DOHH2 (cell line): ENCODE results near the gene FTO.

ENCODE experiments used
- H3F3A ChIP-seq: fragments of 200-600 bp; sonication (generic), shearing (Covaris generic); 2 replicates; pipeline ENCODE4 v1.6.0; 2016; ENCODE audit warnings: antibody characterized with exemption, mild to moderate bottlenecking; ENCODE audit not compliant: control insufficient read depth, insufficient read depth
- H3K27ac ChIP-seq: fragments of 200-600 bp; sonication (generic); 2 replicates; pipeline ENCODE4 v1.5.1; 2014; ENCODE audit warnings: low read depth, mild to moderate bottlenecking, low read length, moderate library complexity
- H3K27me3 ChIP-seq: fragments of 200-600 bp; sonication (generic); 2 replicates; pipeline ENCODE4 v1.6.1; 2014; ENCODE audit warnings: mild to moderate bottlenecking, low read length, mixed read lengths; ENCODE audit not compliant: control insufficient read depth
- H3K36me3 ChIP-seq: fragments of 200-600 bp; sonication (generic); 2 replicates; pipeline ENCODE4 v1.6.1; 2014; ENCODE audit warnings: mild to moderate bottlenecking, low read length, moderate library complexity, mixed read lengths; ENCODE audit not compliant: control insufficient read depth
- H3K4me1 ChIP-seq: fragments of 200-600 bp; sonication (generic); 2 replicates; pipeline ENCODE4 v1.6.1; 2014; ENCODE audit warnings: mild to moderate bottlenecking, low read length, mixed read lengths; ENCODE audit not compliant: control insufficient read depth
- H3K4me2 ChIP-seq: fragments of 200-600 bp; sonication (generic); 2 replicates; pipeline ENCODE4 v1.6.0; 2014; ENCODE audit warnings: mild to moderate bottlenecking, low read length, moderate library complexity
- H3K4me3 ChIP-seq: fragments of 200-600 bp; sonication (generic); 2 replicates; pipeline ENCODE4 v1.5.1; 2014; ENCODE audit warnings: mild to moderate bottlenecking, low read length, mixed read lengths
- H3K79me2 ChIP-seq: fragments of 200-600 bp; sonication (generic); 2 replicates; pipeline ENCODE4 v1.6.1; 2014; ENCODE audit warnings: mild to moderate bottlenecking, low read length, mixed read lengths; ENCODE audit not compliant: control insufficient read depth
- H3K9me2 ChIP-seq: fragments of 200-600 bp; sonication (generic); replicated peaks from 2 replicates; pipeline ENCODE4 v1.6.1; 2014; ENCODE audit warnings: mild to moderate bottlenecking, low read length, mixed read lengths; ENCODE audit not compliant: control insufficient read depth
- H3K9me3 ChIP-seq: fragments of 200-600 bp; sonication (generic); 2 replicates; pipeline ENCODE4 v1.6.1; 2014; ENCODE audit warnings: antibody characterized with exemption, low read length, mixed read lengths; ENCODE audit not compliant: control insufficient read depth, insufficient read depth
- H4K20me1 ChIP-seq: fragments of 200-600 bp; sonication (generic); 2 replicates; pipeline ENCODE4 v1.6.0; 2014; ENCODE audit warnings: low read depth, mild to moderate bottlenecking, antibody characterized with exemption, low read length, moderate library complexity; ENCODE audit not compliant: control insufficient read depth, insufficient read depth
- EZH2phosphoT487 ChIP-seq: fragments of 200-600 bp; sonication (generic); IDR thresholded peaks from 2 replicates; pipeline ENCODE4 v1.6.1; 2017; ENCODE audit warnings: borderline replicate concordance, mild to moderate bottlenecking, antibody characterized with exemption, low read length, moderate library complexity, mixed read lengths
- TF ChIP-seq, protein P1 (sequence below): fragments of 200-600 bp; sonication (generic); IDR thresholded peaks from one replicate; pipeline ENCODE4 v1.5.1; 2014; ENCODE audit warnings: antibody characterized with exemption, mild to moderate bottlenecking, low read depth, low read length; ENCODE audit not compliant: poor library complexity, severe bottlenecking

The FTO gene

GRCh38 chr16:54125751-54126655 lies 422.0 kb downstream of the FTO start:
- Histone ChIP-seq H3F3A (no peaks in the 10 kb centered on the region), H3K27me3 (no peaks in the 10 kb centered on the region), H3K79me2 (no peaks in the 10 kb centered on the region), H3K9me2 (no peaks in the 10 kb centered on the region), H3K27ac (no peak overlapping the region), H3K4me1 (no peaks in the 10 kb centered on the region), H4K20me1 (no peaks in the 10 kb centered on the region), H3K4me2 (no peak overlapping the region), H3K36me3 (no peaks in the 10 kb centered on the region), H3K9me3 (no peaks in the 10 kb centered on the region), H3K4me3 (no peak overlapping the region)
- no peak for TF ChIP-seq EZH2phosphoT487
- TF ChIP-seq, protein P1, sequence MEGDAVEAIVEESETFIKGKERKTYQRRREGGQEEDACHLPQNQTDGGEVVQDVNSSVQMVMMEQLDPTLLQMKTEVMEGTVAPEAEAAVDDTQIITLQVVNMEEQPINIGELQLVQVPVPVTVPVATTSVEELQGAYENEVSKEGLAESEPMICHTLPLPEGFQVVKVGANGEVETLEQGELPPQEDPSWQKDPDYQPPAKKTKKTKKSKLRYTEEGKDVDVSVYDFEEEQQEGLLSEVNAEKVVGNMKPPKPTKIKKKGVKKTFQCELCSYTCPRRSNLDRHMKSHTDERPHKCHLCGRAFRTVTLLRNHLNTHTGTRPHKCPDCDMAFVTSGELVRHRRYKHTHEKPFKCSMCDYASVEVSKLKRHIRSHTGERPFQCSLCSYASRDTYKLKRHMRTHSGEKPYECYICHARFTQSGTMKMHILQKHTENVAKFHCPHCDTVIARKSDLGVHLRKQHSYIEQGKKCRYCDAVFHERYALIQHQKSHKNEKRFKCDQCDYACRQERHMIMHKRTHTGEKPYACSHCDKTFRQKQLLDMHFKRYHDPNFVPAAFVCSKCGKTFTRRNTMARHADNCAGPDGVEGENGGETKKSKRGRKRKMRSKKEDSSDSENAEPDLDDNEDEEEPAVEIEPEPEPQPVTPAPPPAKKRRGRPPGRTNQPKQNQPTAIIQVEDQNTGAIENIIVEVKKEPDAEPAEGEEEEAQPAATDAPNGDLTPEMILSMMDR: no peak

GRCh38 chr16:54126907-54127306 lies 423.0 kb downstream of the FTO start:
- Histone ChIP-seq H3K4me2 (no peak overlapping the region), H3K9me2 (no peaks in the 10 kb centered on the region), H3K4me1 (no peaks in the 10 kb centered on the region), H3K79me2 (no peaks in the 10 kb centered on the region), H3K36me3 (no peaks in the 10 kb centered on the region), H3F3A (no peaks in the 10 kb centered on the region), H3K27ac (no peak overlapping the region), H3K9me3 (no peaks in the 10 kb centered on the region), H3K4me3 (no peak overlapping the region), H4K20me1 (no peaks in the 10 kb centered on the region), H3K27me3 (no peaks in the 10 kb centered on the region)
- no peak for TF ChIP-seq EZH2phosphoT487
- TF ChIP-seq, protein P1: no peak

DNA sequence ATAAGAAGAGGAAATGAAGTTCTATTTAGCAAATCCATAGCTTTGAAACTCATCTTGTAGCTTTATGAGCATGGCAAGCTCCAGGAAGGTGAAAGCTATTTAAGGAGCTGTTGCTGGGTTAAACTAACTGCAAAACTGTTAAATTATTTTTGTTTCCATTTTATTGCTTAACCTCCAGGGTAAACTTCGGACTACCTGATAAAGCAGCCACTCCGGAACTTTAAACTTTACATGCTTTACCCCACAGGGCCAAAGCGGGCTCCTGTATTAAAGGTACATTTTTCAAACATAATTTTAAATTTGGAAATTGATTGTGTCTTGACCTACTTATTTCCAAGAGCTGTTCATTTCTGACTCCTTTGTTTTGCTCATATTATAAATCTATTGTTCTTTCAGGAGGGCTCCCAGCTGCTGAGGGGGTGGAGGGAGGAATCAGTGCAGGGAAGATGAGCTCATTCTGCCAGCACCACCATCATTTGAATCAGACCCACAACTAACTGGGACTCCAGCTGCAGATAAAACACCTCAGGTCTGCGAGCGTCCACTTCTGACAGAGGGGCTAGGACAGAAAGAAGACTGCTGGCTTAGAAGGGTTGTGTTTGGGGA lies 424.8 kb downstream of the FTO start:
- no peaks in the 10 kb centered on the region for H3K27me3 ChIP-seq
- no peaks in the 10 kb centered on the region for H3K79me2 ChIP-seq
- no peak overlapping the region for H3K4me2 ChIP-seq
- no peak overlapping the region for H3K27ac ChIP-seq
- H4K20me1 ChIP-seq: no peaks in the 10 kb centered on the region
- no peaks in the 10 kb centered on the region for H3K4me1 ChIP-seq
- H3K9me2 ChIP-seq: no peaks in the 10 kb centered on the region
- H3K4me3 ChIP-seq: no peak overlapping the region
- no peaks in the 10 kb centered on the region for H3F3A ChIP-seq
- TF ChIP-seq, protein P1: no peak
- no peaks in the 10 kb centered on the region for H3K36me3 ChIP-seq
- no peaks in the 10 kb centered on the region for H3K9me3 ChIP-seq
